Endothelial cell of umbilical vein (primary cell): ENCODE data around the gene AS3MT. TPM values are rescaled to one million over a fixed set of nuclear protein-coding genes. Genes with fewer than 3 reads are reported as not detected.

Source experiments
- BruUV-seq: library from RNA; stranded (reverse); fragments of 400-500 nt; replicated peaks from 2 replicates; lab custom pipeline; 2021; lab: Mats Ljungman, UMichigan
- CTCF ChIA-PET: fragments of 300-600, 350-600 bp; sonication (Branson Sonifier 250); formaldehyde crosslinking; loops from one replicate; lab custom pipeline; 2021; ENCODE audit warnings: antibody characterized with exemption, inconsistent platforms; lab: Charles Lee
- POLR2A ChIA-PET: fragments of 300-600, 350-600 bp; sonication (Branson Sonifier 250); formaldehyde crosslinking; loops from one replicate; lab custom pipeline; 2021; ENCODE audit warnings: antibody characterized with exemption, inconsistent platforms; lab: Charles Lee
- DNase-seq: peaks from one replicate; pipeline ENCODE4 v3.0.0-alpha.2; 2011; ENCODE audit warnings: low read depth, low spot score
- FAIRE-seq: peaks from 2 replicates; lab custom pipeline; 2011; peaks lifted over from hg19 to GRCh38; lab: Jason Lieb, UNC
- H2AFZ ChIP-seq: 2 replicates; pipeline ENCODE4 v1.6.0; 2012; ENCODE audit warnings: low read depth, low read length, control low read depth, inconsistent platforms
- H3K27ac ChIP-seq: 2 replicates; pipeline ENCODE4 v1.5.1; 2011; ENCODE audit warnings: low read depth, mild to moderate bottlenecking, control low read depth, low read length, moderate library complexity; ENCODE audit not compliant: insufficient read depth
- H3K27me3 ChIP-seq, 2 experiments: 2 replicates each; pipeline versions ENCODE4 v1.6.0 to v1.6.1; 2011; ENCODE audit warnings: low read length in 2 of 2, mixed read lengths in 1 of 2; ENCODE audit not compliant: control insufficient read depth in 2 of 2, insufficient read depth in 2 of 2
- H3K36me3 ChIP-seq, 2 experiments: 2 replicates in 1 of 2; 3 replicates in 1 of 2; pipeline ENCODE4 v1.5.1; 2011; ENCODE audit warnings: low read length in 2 of 2, mild to moderate bottlenecking in 1 of 2, moderate library complexity in 1 of 2; ENCODE audit not compliant: control insufficient read depth in 2 of 2, insufficient read depth in 2 of 2; ENCODE audit errors: extremely low read depth in 1 of 2
- H3K4me1 ChIP-seq: 3 replicates; pipeline ENCODE4 v1.5.1; 2011; ENCODE audit warnings: mild to moderate bottlenecking, low read length; ENCODE audit not compliant: control insufficient read depth, insufficient read depth; ENCODE audit errors: extremely low read depth
- H3K4me2 ChIP-seq: 2 replicates; pipeline ENCODE4 v1.6.1; 2011; ENCODE audit warnings: low read length, control low read depth, mixed read lengths; ENCODE audit not compliant: insufficient read depth
- H3K4me3 ChIP-seq, 3 experiments: fragments of 200-600 bp in 1 of 3; sonication (generic), shearing (Covaris generic) in 1 of 3; replicated peaks in 1 of 3; 2 replicates each; pipeline ENCODE4 v1.5.1; 2011 to 2016; ENCODE audit warnings: control low read depth in 3 of 3, low read length in 3 of 3, mild to moderate bottlenecking in 2 of 3, inconsistent platforms in 1 of 3, low read depth in 1 of 3, moderate library complexity in 1 of 3; ENCODE audit not compliant: insufficient read depth in 1 of 3
- H3K79me2 ChIP-seq: 2 replicates; pipeline ENCODE4 v1.6.0; 2012; ENCODE audit warnings: low read length, inconsistent platforms; ENCODE audit not compliant: control insufficient read depth, insufficient read depth
- H3K9ac ChIP-seq: replicated peaks from 2 replicates; pipeline ENCODE3; 2011; ENCODE audit warnings: low read length, control low read depth; ENCODE audit not compliant: insufficient read depth; ENCODE audit errors: extremely low read depth
- H3K9me1 ChIP-seq: replicated peaks from 3 replicates; pipeline ENCODE4 v1.6.0; 2011; ENCODE audit warnings: mild to moderate bottlenecking, low read length; ENCODE audit not compliant: control insufficient read depth, insufficient read depth; ENCODE audit errors: extremely low read depth
- H3K9me3 ChIP-seq: replicated peaks from 2 replicates; pipeline ENCODE4 v1.5.1; 2012; ENCODE audit warnings: low read length, inconsistent platforms; ENCODE audit not compliant: control insufficient read depth, insufficient read depth
- H4K20me1 ChIP-seq: replicated peaks from 2 replicates; pipeline ENCODE3; 2011; ENCODE audit warnings: mild to moderate bottlenecking, low read length; ENCODE audit not compliant: control insufficient read depth, insufficient read depth; ENCODE audit errors: extremely low read depth
- EZH2 ChIP-seq: IDR thresholded peaks from 2 replicates; pipeline ENCODE4 v1.6.1; 2012; ENCODE audit warnings: borderline replicate concordance, low read depth, mild to moderate bottlenecking, moderate library complexity, low read length, inconsistent platforms; ENCODE audit not compliant: severe bottlenecking
- FOS ChIP-seq: IDR thresholded peaks from 2 replicates; pipeline ENCODE4 v1.6.1; 2011; ENCODE audit warnings: mild to moderate bottlenecking, low read length, moderate library complexity, borderline replicate concordance; ENCODE audit not compliant: insufficient read depth
- GATA2 ChIP-seq: IDR thresholded peaks from 2 replicates; pipeline ENCODE4 v1.7.0; 2011; ENCODE audit warnings: low read depth, mild to moderate bottlenecking, moderate library complexity, mixed read lengths, low read length; ENCODE audit not compliant: insufficient read length, insufficient read depth
- JUN ChIP-seq: IDR thresholded peaks from 2 replicates; pipeline ENCODE4 v1.6.1; 2011; ENCODE audit warnings: borderline replicate concordance, low read depth; ENCODE audit not compliant: insufficient read length, insufficient read depth
- MYC ChIP-seq: IDR thresholded peaks from one replicate; pipeline ENCODE4 v1.6.1; 2011; ENCODE audit warnings: mild to moderate bottlenecking, low read depth, low read length
- POLR2A ChIP-seq: IDR thresholded peaks from 2 replicates; pipeline ENCODE4 v1.6.1; 2012; ENCODE audit warnings: low read depth, mild to moderate bottlenecking, control low read depth, low read length
- POLR2AphosphoS5 ChIP-seq: IDR thresholded peaks from 2 replicates; pipeline ENCODE4 v1.6.1; 2012; ENCODE audit warnings: low read depth, mild to moderate bottlenecking, control low read depth, low read length, moderate library complexity; ENCODE audit not compliant: insufficient read depth
- dilution Hi-C: fragments of 300-500 bp; cut with MboI; formaldehyde crosslinking; loops from one replicate; pipeline ENCODE4 v1.15.0; 2019; ENCODE audit warnings: low sequenced_read_pairs; ENCODE audit not compliant: extremely low pct_ligation_motif_present
- intact Hi-C: fragments of 100-400 bp; cut with micrococcal nuclease; formaldehyde crosslinking; loops from one replicate; pipeline ENCODE4 v1.10.0; 2022
- polyA plus RNA-seq, 4 experiments: library from polyadenylated mRNA; depleted of rRNA in 3 of 4; stranded (reverse) in 3 of 4; unstranded in 1 of 4; fragments of >200 nt; gene quantifications; 2 replicates each; pipeline versions ENCODE4 v1.2.1 to v1.2.3, GENCODE V29; 2011 to 2012; ENCODE audit warnings: missing spikeins in 1 of 4
- total RNA-seq: library from RNA; stranded (reverse); gene quantifications from 2 replicates; pipeline ENCODE4 v1.2.3, GENCODE V29; 2021
- TF ChIP-seq, protein P1 (sequence below), 2 donors: IDR thresholded peaks; 1 replicate in 1 of 2; 2 replicates in 1 of 2; pipeline ENCODE4 v1.5.1; 2011; ENCODE audit warnings: low read length in 2 of 2, mild to moderate bottlenecking in 2 of 2, moderate library complexity in 2 of 2, control low read depth in 1 of 2, inconsistent platforms in 1 of 2, low read depth in 1 of 2; ENCODE audit not compliant: insufficient read depth in 1 of 2; ENCODE audit errors: extremely low read depth in 1 of 2
- TF ChIP-seq, protein P2 (sequence below): IDR thresholded peaks from 2 replicates; pipeline ENCODE4 v1.6.1; 2011; ENCODE audit not compliant: insufficient read depth, insufficient read length

AS3MT gene
- total and polyA plus RNA-seq, 2 donors (not counting 3 experiments of a cell fraction or from before 2014, with no cell fraction given): 1.0 TPM; not detected in 1

DNA sequence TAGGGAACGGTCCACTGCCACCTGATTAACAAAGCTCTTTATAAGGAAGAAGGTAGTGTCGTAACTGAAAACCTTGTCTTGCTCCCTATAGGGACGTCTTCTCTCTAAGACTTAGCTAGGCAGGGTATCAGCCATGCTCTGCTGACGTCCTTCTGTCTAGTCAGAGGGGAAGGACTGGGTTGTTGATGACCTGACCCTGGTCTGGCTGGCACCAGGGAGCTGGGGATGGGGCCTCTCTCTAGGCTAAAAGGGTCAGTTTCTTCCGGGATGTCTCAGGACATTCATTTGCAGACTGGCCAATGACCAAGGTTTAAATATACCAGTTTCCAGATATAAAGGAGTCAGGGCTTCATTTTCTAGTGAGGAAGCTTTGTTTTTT, 41.7 kb upstream of the AS3MT start:
- no peaks in the 10 kb centered on the region for H3K79me2 ChIP-seq
- H3K27me3 ChIP-seq: no peaks in the 10 kb centered on the region
- no peaks in the 10 kb centered on the region for H3K4me1 ChIP-seq
- FAIRE-seq: no peak
- no peak overlapping the region for H2AFZ ChIP-seq
- no peaks in the 10 kb centered on the region for H3K36me3 ChIP-seq
- H4K20me1 ChIP-seq: no peaks in the 10 kb centered on the region
- no peak overlapping the region for H3K4me2 ChIP-seq
- intact Hi-C loops (no loop called here), dilution Hi-C loops (no loop called here)
- no peak overlapping the region for H3K27ac ChIP-seq
- TF ChIP-seq FOS (no peak), POLR2A (no peak)
- TF ChIP-seq, protein P1, sequence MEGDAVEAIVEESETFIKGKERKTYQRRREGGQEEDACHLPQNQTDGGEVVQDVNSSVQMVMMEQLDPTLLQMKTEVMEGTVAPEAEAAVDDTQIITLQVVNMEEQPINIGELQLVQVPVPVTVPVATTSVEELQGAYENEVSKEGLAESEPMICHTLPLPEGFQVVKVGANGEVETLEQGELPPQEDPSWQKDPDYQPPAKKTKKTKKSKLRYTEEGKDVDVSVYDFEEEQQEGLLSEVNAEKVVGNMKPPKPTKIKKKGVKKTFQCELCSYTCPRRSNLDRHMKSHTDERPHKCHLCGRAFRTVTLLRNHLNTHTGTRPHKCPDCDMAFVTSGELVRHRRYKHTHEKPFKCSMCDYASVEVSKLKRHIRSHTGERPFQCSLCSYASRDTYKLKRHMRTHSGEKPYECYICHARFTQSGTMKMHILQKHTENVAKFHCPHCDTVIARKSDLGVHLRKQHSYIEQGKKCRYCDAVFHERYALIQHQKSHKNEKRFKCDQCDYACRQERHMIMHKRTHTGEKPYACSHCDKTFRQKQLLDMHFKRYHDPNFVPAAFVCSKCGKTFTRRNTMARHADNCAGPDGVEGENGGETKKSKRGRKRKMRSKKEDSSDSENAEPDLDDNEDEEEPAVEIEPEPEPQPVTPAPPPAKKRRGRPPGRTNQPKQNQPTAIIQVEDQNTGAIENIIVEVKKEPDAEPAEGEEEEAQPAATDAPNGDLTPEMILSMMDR (IDR thresholded peaks at IDR 0.05; ENCODE audit: extremely low read depth in 1 of 2, insufficient read depth in 1 of 2, low read depth in 1 of 2, low read length in 2 of 2): no peak
- TF ChIP-seq, protein P2, sequence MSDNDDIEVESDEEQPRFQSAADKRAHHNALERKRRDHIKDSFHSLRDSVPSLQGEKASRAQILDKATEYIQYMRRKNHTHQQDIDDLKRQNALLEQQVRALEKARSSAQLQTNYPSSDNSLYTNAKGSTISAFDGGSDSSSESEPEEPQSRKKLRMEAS: no peak
- no TSS peak for BruUV-seq
- ChIA-PET CTCF (interaction anchor here (0.9 to 11.3 kb wide), 4 partner anchors 10 to 81 kb away, joined by 3 to 245 read pairs (median 6); partner anchors contain the start of gene CYP17A1), POLR2A (no interaction called here)
- no peaks in the 10 kb centered on the region for H3K9me1 ChIP-seq
- no peaks in the 10 kb centered on the region for H3K9me3 ChIP-seq
- no peak overlapping the region for H3K9ac ChIP-seq
- no peak overlapping the region for H3K4me3 ChIP-seq
- no peak for DNase-seq

DNA sequence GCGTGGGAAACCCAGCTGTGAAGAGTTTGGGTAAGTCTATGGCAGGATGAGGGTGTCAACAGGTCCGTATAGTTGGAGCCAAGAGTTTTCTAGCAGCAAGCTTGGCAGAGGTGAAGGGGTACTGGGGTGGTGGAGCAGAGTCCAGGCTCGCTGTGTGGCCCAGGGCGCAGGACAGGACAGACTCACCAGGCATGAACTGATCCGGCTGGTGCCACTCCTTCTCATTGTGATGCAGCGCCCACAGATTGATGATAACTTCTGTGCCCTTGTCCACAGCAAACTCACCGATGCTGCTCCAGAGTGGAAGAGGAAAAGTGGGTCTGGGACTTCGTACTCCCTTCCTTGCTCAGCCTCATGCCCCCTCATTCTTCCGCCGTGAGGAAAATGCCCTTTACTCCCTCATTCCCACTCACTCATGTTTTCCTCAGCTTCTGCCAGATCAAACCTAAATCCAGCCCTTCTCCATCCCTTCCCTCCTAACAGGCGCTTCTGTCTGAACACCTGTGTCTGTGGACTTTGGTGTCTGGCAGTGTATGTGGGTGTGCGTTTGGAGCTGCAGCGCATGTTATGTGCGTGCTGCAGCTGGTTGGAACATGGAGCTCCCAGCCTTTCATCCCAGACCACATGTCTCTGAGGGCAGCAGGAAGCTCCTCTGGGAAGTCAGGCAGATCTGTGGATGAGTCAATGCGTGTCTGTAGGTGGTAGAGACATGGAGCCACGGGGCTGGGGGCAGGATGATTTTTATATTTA, 37.8 kb upstream of the AS3MT start:
- intact Hi-C loops: no loop called here
- Histone ChIP-seq H3K4me2 (no peak overlapping the region), H3K36me3 (no peaks in the 10 kb centered on the region), H3K27ac (no peak overlapping the region), H3K9me3 (no peaks in the 10 kb centered on the region), H3K79me2 (no peaks in the 10 kb centered on the region), H3K9me1 (no peaks in the 10 kb centered on the region), H3K27me3 (peaks cover 0 to 3% of the 10 kb centered on the region in 2 experiments), H3K9ac (no peak overlapping the region), H2AFZ (no peak overlapping the region), H3K4me1 (no peaks in the 10 kb centered on the region), H3K4me3 (no peak overlapping the region), H4K20me1 (no peaks in the 10 kb centered on the region)
- FAIRE-seq: no peak
- BruUV-seq: no TSS peak
- TF ChIP-seq, protein P2: no peak
- TF ChIP-seq GATA2 (no peak), JUN (no peak), FOS (no peak), POLR2AphosphoS5 (no peak), EZH2 (no peak), POLR2A (no peak), MYC (no peak)
- TF ChIP-seq, protein P1 (IDR thresholded peaks at IDR 0.05; ENCODE audit: extremely low read depth in 1 of 2, insufficient read depth in 1 of 2, low read depth in 1 of 2, low read length in 2 of 2): no peak
- ChIA-PET POLR2A (no interaction called here), CTCF (interaction anchor here (0.7 to 11.3 kb wide), 5 partner anchors 12 to 86 kb away, joined by 3 to 245 read pairs (median 3); partner anchors contain the start of gene CNNM2)
- DNase-seq: no peak
- dilution Hi-C loops: no loop called here
